ENCODE results near the gene PRODH.
"Not testable (repeated sequence)": the region's sequence is repeated elsewhere in the genome, so short reads cannot be mapped to it uniquely, and the experiment has no call there.

PRODH gene

GRCh38 chr22:18968011-18968749, 32.1 kb upstream of the PRODH start:
- no peak for DNase-seq

- DNase-seq: peak in 1 of 2 donors; percentile 35
Observed at GRCh38 chr22:18967391-18968010, 31.4 kb upstream of the PRODH start.

- peak in 1 of 2 donors; percentile 10 for DNase-seq
Observed at GRCh38 chr22:18966748-18967147, 30.7 kb upstream of the PRODH start.

- DNase-seq: no peak
Observed at GRCh38 chr22:18965526-18966421, 29.7 kb upstream of the PRODH start.

- not testable (repeated sequence) for DNase-seq
Observed at GRCh38 chr22:18964501-18965265, 28.6 kb upstream of the PRODH start.

GRCh38 chr22:18964051-18964450, 28.0 kb upstream of the PRODH start:
- DNase-seq: not testable (repeated sequence)

GRCh38 chr22:18962308-18962635, 26.2 kb upstream of the PRODH start:
- DNase-seq: no peak

- not testable (repeated sequence) for DNase-seq
Observed at GRCh38 chr22:18961632-18962307, 25.7 kb upstream of the PRODH start.

GRCh38 chr22:18961201-18961600, 25.1 kb upstream of the PRODH start:
- not testable (repeated sequence) for DNase-seq

- not testable (repeated sequence) for DNase-seq
Observed at GRCh38 chr22:18960166-18960820, 24.2 kb upstream of the PRODH start.

GRCh38 chr22:18959741-18960140, 23.6 kb upstream of the PRODH start:
- DNase-seq: not testable (repeated sequence)

- not testable (repeated sequence) for DNase-seq
Observed at GRCh38 chr22:18959266-18959665, 23.2 kb upstream of the PRODH start.

GRCh38 chr22:18958738-18959137, 22.6 kb upstream of the PRODH start:
- DNase-seq: not testable (repeated sequence)

- not testable (repeated sequence) for DNase-seq
Observed at GRCh38 chr22:18958321-18958705, 22.2 kb upstream of the PRODH start.

- not testable (repeated sequence) for DNase-seq
Observed at GRCh38 chr22:18957621-18958320, 21.7 kb upstream of the PRODH start.

- DNase-seq: not testable (repeated sequence)
Observed at GRCh38 chr22:18956956-18957355, 20.9 kb upstream of the PRODH start.

- DNase-seq: not testable (repeated sequence)
Observed at GRCh38 chr22:18956121-18956895, 20.2 kb upstream of the PRODH start.

GRCh38 chr22:18955696-18956095, 19.6 kb upstream of the PRODH start:
- DNase-seq: no peak

- DNase-seq: no peak
Observed at GRCh38 chr22:18954990-18955571, 19.0 kb upstream of the PRODH start.
